ENCODE data around the gene JAGN1.

GRCh38 chr3:9859530-9860025, 30.8 kb upstream of the JAGN1 start:
- no peak for TF ChIP-seq RAD21 (IDR thresholded peaks at IDR 0.05 in 1 of 2, conservative IDR thresholded peaks at IDR 0.05 in 1 of 2; ENCODE audit: low read depth in 2 of 2, low read length in 2 of 2)
- no peak for TF ChIP-seq NRF1 (IDR thresholded peaks at IDR 0.05; ENCODE audit: low read depth, low read length)
- no peak for TF ChIP-seq ZNF274 (IDR thresholded peaks at IDR 0.05; ENCODE audit: borderline replicate concordance, extremely low read depth, low read length)
- TF ChIP-seq CREB1 (IDR thresholded peaks at IDR 0.05): no peak
- TF ChIP-seq CHD2 (IDR thresholded peaks at IDR 0.05; ENCODE audit: low read length): no peak
- TF ChIP-seq POLR2AphosphoS5 (IDR thresholded peaks at IDR 0.05; ENCODE audit: low read depth, low read length): no peak
- TF ChIP-seq CTCF (IDR thresholded peaks at IDR 0.05; ENCODE audit: control extremely low read depth in 1 of 3, insufficient read depth in 1 of 3, low read depth in 1 of 3, low read length in 3 of 3): no peak
